HG02973 (cell line): ENCODE data around the gene MICU1.
"Not testable (repeated sequence)": the region's sequence is repeated elsewhere in the genome, so short reads cannot be mapped to it uniquely, and the experiment has no call there.

Experiments
- ATAC-seq: cut with Tn5 transposase; IDR thresholded peaks from one replicate; pipeline ENCODE4 v1.9.1; 2021; ENCODE audit warnings: moderate library complexity; ENCODE audit not compliant: unreplicated experiment

The MICU1 gene

DNA sequence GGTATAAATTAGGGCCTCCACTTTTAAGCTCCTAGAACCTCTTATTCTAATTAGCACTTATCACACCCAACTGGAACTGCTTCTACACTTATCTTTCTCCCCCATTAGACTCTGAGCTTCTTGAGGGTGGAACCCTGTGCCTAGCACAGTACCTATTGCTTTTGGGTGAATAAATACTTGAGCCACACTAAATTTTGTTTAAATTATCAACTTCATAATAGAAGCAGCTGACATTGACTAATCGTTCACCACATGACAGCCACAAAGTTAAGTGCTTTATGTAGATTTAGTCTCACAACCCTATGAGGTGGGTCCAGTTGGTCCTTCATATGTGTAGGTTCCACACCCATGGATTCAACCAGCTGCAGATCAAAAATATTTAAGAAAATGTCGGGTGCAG lies 235.1 kb downstream of the MICU1 start:
- no peak for ATAC-seq

DNA sequence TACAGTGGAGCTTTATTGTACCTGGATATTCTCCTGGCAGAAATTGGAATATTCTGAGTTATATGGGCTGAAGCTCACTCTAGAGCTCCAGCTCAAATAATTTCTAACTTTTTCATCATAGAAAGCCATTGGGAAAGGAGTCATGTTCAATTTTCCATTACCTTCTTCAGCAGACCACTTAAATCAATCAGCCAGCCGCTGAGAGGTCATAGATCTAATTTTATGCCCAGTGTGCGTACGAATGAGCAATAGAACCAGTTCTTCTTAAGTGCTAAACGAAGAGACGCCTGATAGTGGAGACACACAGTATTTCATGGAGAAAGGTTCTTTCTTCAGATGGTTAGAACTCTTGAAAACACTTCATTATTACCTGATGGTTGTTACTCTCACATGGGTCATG lies 236.2 kb downstream of the MICU1 start:
- no peak for ATAC-seq

DNA sequence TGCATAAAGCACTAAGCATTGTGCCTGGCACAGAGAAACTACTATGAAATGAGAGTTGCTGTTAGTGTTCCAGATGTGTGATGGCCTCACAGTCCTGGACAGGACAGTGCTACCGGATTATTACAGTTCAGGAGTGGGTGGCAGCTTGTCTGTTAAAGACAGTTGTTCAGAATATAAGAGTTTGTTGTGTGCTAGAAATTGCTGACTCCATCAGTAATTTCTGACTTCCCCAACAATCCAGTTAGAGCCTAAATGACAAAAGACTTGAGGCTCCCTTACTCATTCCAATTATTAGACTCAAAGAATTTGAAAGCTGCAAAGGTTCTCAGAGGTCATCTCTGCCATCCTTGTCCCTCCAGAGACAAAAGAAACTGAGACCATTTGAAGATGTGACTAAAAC lies 236.9 kb downstream of the MICU1 start:
- ATAC-seq, result no peak

DNA sequence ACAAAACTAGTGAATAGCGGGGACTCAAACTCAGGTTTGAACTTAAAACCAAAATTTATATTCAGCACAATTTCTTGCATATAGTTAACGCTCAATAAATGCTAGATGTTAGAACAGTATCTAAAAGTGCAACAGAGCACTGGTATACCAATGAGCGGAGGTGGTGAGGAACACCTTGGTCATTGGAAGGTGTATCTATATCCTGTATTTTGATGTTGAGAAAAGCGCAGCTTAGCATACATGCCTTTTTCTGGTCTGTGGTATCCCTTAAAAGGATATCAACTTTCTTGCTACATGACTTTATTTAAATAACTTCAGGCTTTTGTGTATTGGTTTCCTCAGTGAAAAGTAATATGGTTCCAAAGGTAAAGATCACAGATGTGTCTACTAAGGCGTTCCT lies 237.8 kb downstream of the MICU1 start:
- ATAC-seq, result no peak

DNA sequence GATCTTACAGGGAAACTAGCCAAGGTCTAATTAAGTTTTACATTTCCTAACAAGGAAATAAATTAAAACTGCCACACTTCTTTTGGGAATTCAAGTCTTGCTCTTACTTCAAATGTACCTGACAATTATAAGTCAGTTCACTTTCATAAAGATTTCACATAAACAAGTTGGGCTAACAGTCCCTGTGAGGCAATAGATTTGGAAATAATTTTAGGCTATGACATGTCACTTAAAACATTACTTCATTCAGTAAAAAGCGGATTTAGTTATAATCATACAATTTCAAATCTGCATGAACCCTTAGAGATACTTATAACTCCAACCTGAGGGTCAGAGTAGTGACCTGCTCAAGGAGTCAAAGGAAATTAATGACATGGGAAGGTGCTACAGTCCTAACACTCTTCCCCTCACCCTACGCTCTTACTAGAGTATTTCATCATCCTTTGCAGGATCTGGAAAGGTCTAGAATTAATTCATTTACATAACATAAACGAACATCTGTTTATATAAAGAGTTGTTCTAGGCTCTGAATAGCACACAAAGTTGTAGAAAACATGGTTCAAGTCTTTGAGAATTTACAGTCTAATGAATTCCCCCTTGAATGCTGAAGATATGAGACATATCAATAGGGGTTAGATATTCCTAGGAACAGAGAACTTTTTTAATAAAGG lies 238.8 kb downstream of the MICU1 start:
- ATAC-seq, result no peak

DNA sequence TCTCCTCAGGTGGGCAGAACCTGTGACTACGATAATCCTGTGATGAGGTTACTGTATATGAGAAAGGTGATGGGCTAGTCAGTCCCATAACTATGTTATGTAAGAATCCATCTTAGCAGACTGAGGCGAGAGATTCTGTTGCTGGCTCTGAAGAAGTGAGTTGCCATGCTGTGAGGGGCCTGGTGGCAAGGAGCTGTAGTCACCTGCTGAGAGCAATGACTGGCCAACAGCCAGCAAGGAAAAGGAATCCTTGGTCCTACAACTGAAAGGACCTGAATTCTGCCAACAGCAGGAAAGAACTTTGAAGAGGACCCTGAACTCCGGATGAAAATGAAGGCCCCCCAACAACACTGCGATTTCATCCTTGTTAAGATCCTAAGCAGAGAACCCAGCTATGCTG lies 240.2 kb downstream of the MICU1 start:
- ATAC-seq, result no peak

DNA sequence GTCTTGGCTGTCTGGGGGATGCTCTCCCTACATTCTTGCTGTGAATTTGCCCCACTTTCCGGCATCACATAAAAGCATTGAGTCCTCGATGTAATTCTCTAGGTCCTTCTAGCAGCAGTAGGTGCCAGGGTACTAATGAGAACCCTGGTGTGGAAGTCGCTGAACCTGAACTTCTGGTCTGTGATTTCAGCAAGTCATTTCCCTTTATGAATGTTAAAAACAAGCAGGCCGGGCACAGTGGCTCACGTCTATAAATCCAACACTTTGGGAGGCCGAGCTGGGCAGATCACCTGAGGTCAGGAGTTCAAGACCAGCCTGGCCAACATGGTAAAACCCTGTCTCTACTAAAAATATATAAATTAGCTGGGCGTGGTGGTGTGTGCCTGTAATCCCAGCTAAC lies 240.9 kb downstream of the MICU1 start:
- not testable (repeated sequence) for ATAC-seq

DNA sequence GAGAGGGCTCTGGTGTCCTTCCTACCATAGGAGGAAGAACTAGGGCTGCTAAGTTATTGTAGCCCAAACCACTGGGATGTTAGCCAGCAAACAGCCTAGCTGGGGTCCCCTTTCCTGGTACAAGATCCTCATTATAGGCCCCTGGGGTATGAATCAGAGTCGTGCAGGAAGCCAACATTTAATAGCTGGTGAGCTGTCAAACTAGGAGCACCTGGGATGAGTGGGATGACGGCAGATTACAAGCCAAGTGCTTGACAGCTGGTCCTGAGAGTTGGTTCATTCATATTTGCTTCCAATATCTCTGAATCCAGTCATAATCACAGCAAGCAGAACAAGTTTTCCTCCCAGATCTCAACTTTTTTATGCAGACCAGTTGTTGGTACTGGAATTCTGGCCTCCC lies 246.1 kb downstream of the MICU1 start:
- no peak for ATAC-seq

DNA sequence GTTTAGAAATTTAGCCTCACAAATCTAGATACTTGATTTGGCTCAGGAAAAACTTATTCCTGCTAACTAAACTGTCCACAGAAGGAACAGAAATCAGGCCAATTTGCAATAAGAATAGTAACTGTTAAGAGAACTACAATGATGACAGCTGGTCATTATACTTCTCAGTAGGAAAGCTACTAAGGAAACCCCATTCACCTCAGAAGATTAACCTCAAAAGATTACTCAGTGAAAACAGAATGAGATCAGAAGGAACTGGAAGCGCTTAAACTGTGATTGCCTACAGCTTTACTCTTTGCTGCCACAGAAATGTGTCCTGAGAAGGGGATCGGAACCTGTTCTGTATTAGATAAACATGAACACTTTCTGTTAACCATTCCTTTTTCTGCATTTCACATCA lies 246.8 kb downstream of the MICU1 start:
- no peak for ATAC-seq

DNA sequence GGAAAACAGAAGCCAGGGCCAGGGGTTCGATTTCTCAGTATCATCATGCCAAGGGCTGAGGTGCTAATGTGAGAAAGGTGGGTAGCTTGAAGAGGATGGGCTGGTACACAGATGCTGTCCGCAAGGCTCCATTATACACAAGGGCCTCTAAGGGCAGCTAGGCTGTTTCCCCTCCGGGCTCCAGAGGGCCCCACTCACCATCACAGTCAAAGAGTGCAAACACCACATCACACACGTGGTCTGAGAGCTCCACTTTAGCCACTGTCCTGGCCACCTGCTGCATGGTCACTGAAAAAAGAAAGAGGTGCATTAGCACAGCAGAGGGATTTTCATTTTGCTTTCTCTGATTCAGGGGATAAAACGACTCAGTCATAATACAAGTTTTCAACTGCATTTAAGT lies 250.3 kb downstream of the MICU1 start:
- no peak for ATAC-seq

DNA sequence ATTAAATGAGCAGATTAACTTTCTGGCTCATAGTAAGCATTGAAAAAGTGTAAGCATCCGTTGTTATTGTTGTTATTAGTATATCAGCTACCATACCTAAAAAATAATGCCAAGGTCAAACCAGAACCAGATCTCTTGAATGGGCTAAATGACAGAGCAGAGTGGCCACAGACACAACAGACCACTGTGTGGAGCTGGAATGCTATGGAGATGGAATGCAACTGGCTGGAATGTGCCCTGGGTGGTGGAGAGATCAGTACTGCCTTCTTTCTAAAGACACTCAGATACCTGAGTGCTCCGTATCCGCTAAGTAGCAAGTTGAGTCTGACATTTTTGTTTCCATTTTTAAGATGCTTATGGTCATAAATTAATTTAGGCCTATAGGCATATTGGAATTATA lies 250.7 kb downstream of the MICU1 start:
- ATAC-seq, result no peak

DNA sequence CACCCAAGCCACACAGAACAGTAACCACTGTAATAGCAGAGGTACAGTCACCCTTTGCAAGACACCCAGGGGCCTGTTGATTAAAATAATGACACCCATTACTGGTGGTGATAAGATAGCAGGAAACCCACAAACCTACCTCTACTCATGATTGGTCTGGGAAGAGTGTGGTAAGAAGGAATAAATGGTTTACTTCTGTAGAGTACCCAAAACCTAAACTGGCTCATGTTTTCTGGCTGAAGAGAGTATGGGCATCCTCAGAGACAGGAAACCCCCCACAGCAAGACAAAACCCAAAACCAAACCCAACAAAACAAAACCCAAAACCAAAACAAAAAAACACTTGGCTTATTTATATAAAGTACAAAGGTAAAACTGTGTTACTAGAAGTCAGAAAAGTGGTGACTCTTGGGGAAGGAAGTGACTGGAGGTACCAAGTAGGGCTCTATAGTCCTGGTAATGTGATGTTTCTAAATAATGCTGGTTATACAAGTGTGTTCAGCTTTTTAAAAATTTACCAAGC lies 255.6 kb downstream of the MICU1 start:
- no peak for ATAC-seq

DNA sequence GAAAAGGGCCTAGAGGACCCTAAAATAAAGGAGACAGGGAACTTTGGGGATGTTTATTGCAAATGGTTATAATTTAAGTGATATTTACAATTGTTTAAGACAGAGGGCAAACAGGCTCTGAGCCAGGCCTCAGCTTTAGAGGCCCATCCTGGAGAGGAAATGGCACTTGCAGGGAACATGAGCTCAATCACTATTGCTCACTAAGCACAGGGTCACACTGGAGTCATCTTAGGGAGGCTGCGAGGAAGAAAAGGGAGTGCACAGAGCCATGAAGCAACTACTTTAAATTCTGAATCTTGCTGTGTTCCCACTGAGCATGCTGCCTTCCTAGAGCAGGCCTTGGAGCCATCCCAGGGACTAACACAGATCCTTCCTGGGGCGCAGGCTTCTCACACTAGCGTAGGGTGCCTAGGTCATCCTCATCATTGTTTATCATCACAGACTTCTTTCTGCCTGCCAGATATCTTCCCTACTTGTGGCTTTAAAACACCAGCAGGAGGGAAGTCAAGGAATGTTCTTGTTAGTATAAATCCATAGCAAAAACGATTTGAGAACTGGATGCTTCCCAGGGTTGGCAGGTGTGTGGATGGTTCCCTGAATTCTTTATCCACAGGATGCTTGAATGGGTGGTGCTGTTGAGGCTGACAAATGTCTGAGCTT lies 258.4 kb downstream of the MICU1 start:
- ATAC-seq, result no peak

DNA sequence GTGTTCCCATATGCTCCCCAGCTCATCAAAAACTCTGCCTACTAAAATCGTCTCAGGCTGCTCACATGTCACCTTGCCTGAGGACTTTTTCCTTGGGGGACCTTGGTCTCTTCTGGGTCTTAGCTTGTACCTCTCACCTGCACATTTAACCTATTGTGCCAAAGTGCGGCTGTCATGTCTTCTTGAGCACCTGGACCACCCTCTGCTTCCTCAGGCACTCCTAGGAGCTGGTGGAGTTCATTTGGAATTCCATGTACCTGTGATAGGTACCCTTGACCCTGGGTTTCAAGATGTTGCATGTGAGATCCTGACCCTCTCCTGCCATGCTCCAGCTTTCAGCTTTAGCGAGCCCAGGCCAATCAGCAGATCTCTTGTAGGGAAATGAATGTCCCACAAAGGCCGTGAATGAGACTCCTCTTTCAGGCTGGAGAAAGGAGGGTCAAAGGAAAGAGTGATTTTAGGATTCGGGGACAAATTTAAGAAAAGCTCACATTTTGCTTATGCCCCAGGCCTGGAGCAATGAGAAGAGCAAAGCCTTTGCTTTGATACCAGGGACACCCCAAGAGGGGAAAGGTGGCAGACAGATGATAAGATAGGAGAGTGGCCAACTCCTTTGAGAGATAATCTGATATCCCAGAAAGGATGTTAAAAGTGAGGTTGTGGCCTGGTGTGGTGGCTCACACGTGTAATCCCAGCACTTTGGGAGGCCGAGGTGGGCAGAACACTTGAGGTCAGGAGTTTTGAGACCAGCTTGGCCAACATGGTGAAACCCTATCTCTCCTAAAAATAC lies 260.6 kb downstream of the MICU1 start:
- ATAC-seq, result no peak

DNA sequence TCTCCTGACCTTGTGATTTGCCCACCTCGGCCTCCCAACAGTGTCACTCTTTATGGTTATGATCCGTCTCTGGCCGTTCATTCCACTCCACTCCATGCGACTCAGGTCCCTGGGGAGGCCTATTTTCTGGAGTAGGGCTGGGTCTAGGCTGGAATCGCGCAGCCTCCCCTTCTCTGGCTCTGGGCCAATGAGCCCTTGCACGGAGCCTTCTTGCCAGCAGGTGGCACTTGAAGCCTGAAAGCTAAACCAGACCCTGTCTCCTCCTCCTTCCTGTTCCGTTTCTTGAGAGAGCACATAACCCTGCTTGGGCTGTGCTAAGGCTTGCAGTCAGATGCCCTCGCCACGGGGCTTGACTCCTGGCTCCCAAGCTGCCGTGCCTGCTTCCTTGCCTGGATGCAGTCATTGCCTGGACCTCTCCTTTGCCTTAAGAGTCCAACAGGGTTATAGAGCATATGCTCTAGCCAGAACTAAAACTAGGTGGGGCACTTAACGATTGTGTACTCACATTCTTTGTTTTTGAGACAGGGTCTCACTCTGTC lies 261.6 kb downstream of the MICU1 start:
- peak; percentile 86 for ATAC-seq

DNA sequence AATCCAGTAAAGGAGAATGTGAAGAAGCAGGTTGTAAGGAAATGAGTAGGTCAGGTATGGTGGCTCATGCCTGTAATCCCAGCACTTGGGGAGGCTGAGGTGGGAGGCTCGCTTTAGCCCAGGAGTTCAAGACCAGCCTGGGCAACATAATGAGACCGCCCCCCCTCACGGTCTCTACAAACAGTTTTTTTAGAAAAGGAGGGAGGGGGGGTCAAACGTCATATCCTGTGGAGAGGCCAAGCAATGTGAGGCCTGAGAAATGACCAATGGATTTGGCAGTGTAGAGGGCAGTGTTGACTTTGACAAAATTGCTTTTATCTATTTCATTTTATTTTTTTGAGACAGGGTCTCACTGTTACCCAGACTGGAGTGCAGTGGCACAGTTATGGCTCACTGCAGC lies 268.9 kb downstream of the MICU1 start:
- no peak for ATAC-seq

DNA sequence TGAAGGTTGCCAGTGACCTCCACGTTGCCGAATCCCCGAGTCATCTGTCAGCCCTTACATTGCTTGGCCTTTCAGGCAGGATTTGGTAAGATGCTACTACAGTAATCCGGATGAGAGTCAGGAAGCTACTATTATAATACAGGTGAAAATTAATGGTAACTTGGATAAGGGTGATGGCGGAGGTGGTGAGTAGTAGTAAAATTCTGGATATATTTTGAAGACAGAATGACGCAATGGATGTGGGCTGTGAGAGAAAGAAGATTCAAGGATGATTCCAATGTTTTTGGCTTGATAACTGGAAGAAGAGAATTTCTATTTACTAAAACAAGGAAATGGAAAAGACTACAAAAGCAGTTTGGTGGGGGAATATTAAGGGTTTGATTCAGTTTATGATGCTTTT lies 269.8 kb downstream of the MICU1 start:
- ATAC-seq, result no peak

DNA sequence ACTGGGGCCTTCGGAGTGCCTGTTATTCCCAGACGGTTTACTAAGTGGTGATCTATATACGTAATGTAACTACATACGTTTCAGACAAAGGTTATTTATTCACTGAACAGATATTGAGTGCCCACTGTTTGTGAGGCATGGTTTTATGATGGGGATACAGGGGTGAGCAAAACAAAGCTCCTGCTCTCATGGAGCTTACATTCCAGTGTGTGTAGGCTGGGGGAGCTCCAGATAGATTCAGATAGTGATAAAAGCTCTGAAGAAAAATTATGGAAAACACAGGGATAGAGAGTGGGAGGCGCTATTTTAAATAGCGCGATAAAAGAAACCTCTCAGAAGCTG lies 270.7 kb downstream of the MICU1 start:
- peak; percentile 4 for ATAC-seq

DNA sequence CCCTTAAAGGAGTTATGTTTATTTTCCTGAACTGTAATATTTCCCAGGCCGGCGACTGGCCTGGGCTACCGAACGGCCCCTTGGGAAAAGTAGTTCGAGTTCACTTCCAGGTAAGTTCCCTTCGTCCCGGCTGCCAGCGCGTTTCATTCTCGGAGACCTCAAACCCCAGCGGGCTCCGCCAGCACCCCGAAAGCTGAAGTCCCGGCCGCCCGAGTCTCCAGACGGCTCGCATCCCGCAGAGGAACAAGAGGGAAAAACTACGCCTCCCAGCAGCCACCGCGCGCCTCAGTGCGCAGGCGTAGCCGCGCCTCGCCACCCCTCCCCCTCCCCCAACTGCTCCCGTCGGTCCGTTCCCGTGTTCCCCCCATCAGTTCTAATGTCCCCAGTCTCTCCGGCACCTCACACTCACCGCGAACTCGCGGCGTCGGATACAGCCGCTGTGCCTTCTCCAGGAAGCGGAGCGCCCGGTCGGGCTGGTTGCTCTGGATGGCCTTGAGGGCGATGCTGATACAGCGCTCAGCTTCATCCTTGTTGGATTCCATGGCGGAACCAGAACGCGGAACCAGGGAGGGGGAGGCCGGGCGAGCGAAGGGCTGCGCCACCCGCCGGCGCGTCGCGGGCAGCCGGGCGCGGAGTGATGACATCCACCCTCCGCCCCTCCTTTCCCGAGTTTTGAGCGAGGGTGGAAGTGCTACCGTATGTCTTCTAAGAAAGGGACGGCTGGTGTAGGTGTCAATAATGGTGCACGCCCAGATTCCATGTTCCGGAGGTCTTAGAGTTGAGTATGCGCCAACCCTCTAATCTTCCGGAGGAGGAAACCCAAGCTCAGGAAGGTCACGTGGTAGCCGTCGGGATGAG lies 271.3 kb downstream of the MICU1 start, which contains the start of gene DNAJB12:
Gene DNAJB12, minus strand, starts transcription at position 564 of the 858 bp plus-strand sequence. Its CDS starts 22 bp downstream, at position 542.
- ATAC-seq, result peak; percentile 66

DNA sequence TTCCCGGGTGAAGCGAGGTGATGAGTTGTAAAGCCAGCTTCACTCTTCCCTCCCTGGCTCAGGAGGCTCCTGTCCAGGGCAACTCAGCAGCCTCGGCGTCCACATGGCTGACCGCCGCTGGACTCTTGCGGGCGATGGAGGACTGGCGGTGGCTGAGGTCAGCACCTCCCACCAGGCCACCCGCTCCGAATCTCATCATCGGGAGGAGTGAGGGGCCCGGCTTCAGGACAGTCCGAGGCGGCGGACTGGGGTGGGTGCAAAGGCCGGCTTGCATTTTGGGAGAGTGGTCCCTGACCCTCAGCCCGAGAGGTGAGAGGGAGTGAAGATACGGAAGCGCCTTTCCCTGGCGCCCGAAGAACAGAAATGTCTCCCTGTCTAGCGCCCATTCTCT lies 271.9 kb downstream of the MICU1 start:
- ATAC-seq, result peak; percentile 6
